Fibroblast of lung (primary cell): ENCODE data around the gene AGAP9. TPM values are rescaled to one million over a fixed set of nuclear protein-coding genes. Genes with fewer than 3 reads are reported as not detected.
"Not testable (repeated sequence)": the region's sequence is repeated elsewhere in the genome, so short reads cannot be mapped to it uniquely, and the experiment has no call there.

Experiments
- DNase-seq, 2 donors: peaks; one replicate each; pipeline versions ENCODE4 v3.0.0 to v3.0.0-alpha.2; 2010; ENCODE audit warnings: low read depth in 2 of 2
- H2AFZ ChIP-seq: 2 replicates; pipeline ENCODE4 v1.5.1; 2012; ENCODE audit warnings: low read length, control low read depth, inconsistent platforms
- H3K27ac ChIP-seq: 2 replicates; pipeline ENCODE4 v1.5.1; 2011; ENCODE audit warnings: low read length, control low read depth; ENCODE audit not compliant: insufficient read depth
- H3K27me3 ChIP-seq: 2 replicates; pipeline ENCODE4 v1.5.1; 2011; ENCODE audit warnings: mild to moderate bottlenecking, low read length; ENCODE audit not compliant: control insufficient read depth, insufficient read depth
- H3K36me3 ChIP-seq: 2 replicates; pipeline ENCODE4 v1.5.1; 2011; ENCODE audit warnings: low read length; ENCODE audit not compliant: control insufficient read depth, insufficient read depth
- H3K4me1 ChIP-seq: 2 replicates; pipeline ENCODE4 v1.5.1; 2011; ENCODE audit warnings: low read length; ENCODE audit not compliant: control insufficient read depth, insufficient read depth; ENCODE audit errors: extremely low read depth
- H3K4me2 ChIP-seq: 2 replicates; pipeline ENCODE4 v1.5.1; 2011; ENCODE audit warnings: low read length, control low read depth; ENCODE audit not compliant: insufficient read depth; ENCODE audit errors: extremely low read depth
- H3K4me3 ChIP-seq, 4 experiments: fragments of 200-600 bp in 1 of 4; sonication (generic) in 1 of 4; replicated peaks in 1 of 4; 2 replicates each; pipeline ENCODE4 v1.5.1; 2011 to 2016; ENCODE audit warnings: low read length in 4 of 4, low read depth in 3 of 4, mild to moderate bottlenecking in 3 of 4, control low read depth in 2 of 4, inconsistent platforms in 1 of 4, mixed read lengths in 1 of 4; ENCODE audit not compliant: insufficient read depth in 1 of 4; ENCODE audit errors: control extremely low read depth in 1 of 4
- H3K79me2 ChIP-seq: 2 replicates; pipeline ENCODE4 v1.5.1; 2012; ENCODE audit warnings: mild to moderate bottlenecking, low read length, inconsistent platforms; ENCODE audit not compliant: control insufficient read depth, insufficient read depth
- H3K9ac ChIP-seq: 2 replicates; pipeline ENCODE4 v1.5.1; 2011; ENCODE audit warnings: mild to moderate bottlenecking, low read length, control low read depth; ENCODE audit not compliant: insufficient read depth
- H3K9me3 ChIP-seq: 2 replicates; pipeline ENCODE4 v1.5.1; 2012; ENCODE audit warnings: low read depth, low read length; ENCODE audit not compliant: control insufficient read depth, insufficient read depth
- H4K20me1 ChIP-seq: 2 replicates; pipeline ENCODE4 v1.5.1; 2011; ENCODE audit warnings: low read length; ENCODE audit not compliant: control insufficient read depth, insufficient read depth; ENCODE audit errors: extremely low read depth
- polyA plus RNA-seq, 2 donors: library from polyadenylated mRNA; depleted of rRNA in 1 of 2; stranded (reverse) in 1 of 2; unstranded in 1 of 2; fragments of >200 nt; gene quantifications; 2 replicates each; pipeline ENCODE4 v1.2.1, GENCODE V29; 2011 to 2012; ENCODE audit warnings: missing spikeins in 1 of 2
- total RNA-seq: library from RNA; depleted of rRNA; stranded (reverse); fragments of >200 nt; gene quantifications from 2 replicates; pipeline ENCODE4 v1.2.1, GENCODE V29; 2014

The AGAP9 gene
- total and polyA plus RNA-seq, 2 donors (not counting 1 experiment from before 2014, with no cell fraction given): 2.8 to 3.2 TPM

DNA sequence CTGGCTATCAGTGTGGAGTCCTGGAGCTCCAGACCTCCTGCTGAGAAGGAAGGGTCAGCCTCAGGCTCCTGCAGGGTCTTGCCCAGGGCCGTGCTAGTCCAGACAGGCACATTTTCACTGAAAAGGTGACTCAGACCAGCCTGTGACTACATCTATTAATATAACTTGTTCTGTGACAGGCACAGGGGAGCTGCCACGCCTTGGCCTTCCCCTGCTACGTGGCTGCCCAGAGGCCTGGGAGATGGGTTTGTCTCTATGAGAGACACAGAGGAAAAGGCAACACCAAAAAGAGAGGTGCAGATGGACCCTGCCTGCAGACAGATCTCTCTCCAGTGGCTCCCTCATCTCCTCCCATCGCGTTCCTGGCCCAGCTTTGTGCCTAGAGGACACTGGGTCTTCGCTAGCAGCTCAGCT lies 41.7 kb downstream of the AGAP9 start:
- H3K4me1 ChIP-seq, H3K9ac ChIP-seq: not testable (repeated sequence)
- peak in 1 of 2 donors; percentile 10 for DNase-seq

GRCh38 chr10:47481182-47481766 lies 42.2 kb downstream of the AGAP9 start:
- not testable (repeated sequence) for H3K79me2 ChIP-seq, H3K9ac ChIP-seq, H4K20me1 ChIP-seq, H3K36me3 ChIP-seq, H3K27ac ChIP-seq, H3K4me1 ChIP-seq, H3K9me3 ChIP-seq, H2AFZ ChIP-seq, H3K4me3 ChIP-seq, H3K27me3 ChIP-seq, H3K4me2 ChIP-seq
- DNase-seq: peak in 1 of 2 donors; percentile 89

More for the DNA sequence above, 41.7 kb downstream of the AGAP9 start:
- not testable (repeated sequence) for H4K20me1 ChIP-seq, H3K4me3 ChIP-seq, H3K27me3 ChIP-seq, H2AFZ ChIP-seq, H3K27ac ChIP-seq, H3K36me3 ChIP-seq, H3K4me2 ChIP-seq, H3K79me2 ChIP-seq, H3K9me3 ChIP-seq

DNA sequence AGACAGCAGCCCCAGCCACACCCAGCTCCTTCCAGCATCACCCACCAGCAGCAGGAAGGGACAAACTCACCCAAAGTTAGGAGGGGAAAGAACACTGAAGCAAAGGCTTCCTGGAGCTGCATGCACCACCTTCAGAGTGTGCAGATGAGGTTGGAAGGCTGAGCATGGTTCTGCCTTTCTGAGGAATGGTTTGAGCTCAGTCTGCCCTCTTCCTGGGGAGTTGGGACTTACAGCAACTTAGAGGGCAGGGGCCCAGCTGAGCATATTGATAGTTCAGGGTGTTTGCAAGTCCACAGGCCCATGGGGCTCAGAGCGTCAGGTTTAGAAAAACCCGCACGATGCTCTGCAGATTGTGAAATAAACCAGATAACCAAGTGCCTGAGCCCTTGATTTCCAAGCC lies 43.3 kb downstream of the AGAP9 start:
- not testable (repeated sequence) for H3K27me3 ChIP-seq, H3K4me3 ChIP-seq, H2AFZ ChIP-seq, H4K20me1 ChIP-seq, DNase-seq, H3K9ac ChIP-seq, H3K27ac ChIP-seq, H3K4me2 ChIP-seq, H3K36me3 ChIP-seq, H3K9me3 ChIP-seq, H3K79me2 ChIP-seq, H3K4me1 ChIP-seq

- not testable (repeated sequence) for H3K9me3 ChIP-seq, H3K4me3 ChIP-seq, H3K36me3 ChIP-seq, H2AFZ ChIP-seq, H3K27me3 ChIP-seq, H3K79me2 ChIP-seq, DNase-seq, H3K4me1 ChIP-seq, H3K27ac ChIP-seq, H3K4me2 ChIP-seq, H4K20me1 ChIP-seq, H3K9ac ChIP-seq
Observed at GRCh38 chr10:47478114-47478513, 45.3 kb downstream of the AGAP9 start.

GRCh38 chr10:47477078-47477477 lies 46.4 kb downstream of the AGAP9 start:
- H4K20me1 ChIP-seq, H3K9ac ChIP-seq, DNase-seq, H3K4me2 ChIP-seq, H3K4me3 ChIP-seq, H3K27me3 ChIP-seq, H3K4me1 ChIP-seq, H3K36me3 ChIP-seq, H2AFZ ChIP-seq, H3K79me2 ChIP-seq, H3K9me3 ChIP-seq, H3K27ac ChIP-seq: not testable (repeated sequence)

DNA sequence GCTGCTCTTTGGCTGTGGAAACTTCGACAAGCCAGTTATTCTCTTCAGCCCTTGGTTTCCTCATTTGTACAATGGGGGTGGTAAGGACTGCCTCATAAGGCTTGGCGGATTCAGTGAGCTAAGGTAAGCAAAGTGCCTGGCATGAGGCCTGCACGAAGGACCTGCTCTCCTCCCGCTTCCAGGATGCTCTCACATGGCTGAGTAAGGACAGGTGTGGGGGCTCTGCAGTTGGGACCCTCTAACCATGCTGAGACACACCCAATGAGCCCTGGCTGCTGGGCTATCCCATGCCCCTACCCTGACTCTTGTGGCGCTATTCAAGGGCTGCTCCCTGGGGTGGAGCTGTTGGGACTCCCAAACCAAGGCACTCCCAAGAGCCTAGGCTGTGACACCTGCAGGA lies 48.3 kb downstream of the AGAP9 start:
- H3K4me3 ChIP-seq, H3K79me2 ChIP-seq, H3K4me2 ChIP-seq, H4K20me1 ChIP-seq, H3K9me3 ChIP-seq, H3K27me3 ChIP-seq, H3K4me1 ChIP-seq, DNase-seq, H3K36me3 ChIP-seq, H3K9ac ChIP-seq, H3K27ac ChIP-seq, H2AFZ ChIP-seq: not testable (repeated sequence)

DNA sequence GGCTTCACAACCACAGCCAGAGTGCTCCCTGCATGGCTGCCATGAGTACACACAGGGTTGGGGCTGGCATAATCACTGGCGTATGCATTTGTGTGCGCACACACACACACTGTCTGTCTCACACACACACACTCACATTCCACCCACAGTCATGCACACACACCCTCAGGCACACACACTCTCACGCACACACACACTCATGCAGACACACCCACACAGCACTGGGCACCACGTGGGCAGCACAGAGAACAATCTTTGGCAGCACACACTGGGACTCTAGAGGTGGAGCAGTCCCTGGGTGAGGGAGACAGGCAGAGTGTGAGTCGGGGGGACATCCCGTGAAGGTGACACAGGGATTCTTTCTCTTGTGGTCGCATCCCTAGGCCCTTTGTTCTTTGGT lies 49.9 kb downstream of the AGAP9 start:
- not testable (repeated sequence) for H3K79me2 ChIP-seq, H3K4me2 ChIP-seq, H3K27ac ChIP-seq, H3K27me3 ChIP-seq, H3K4me1 ChIP-seq, H3K36me3 ChIP-seq, DNase-seq, H3K9ac ChIP-seq, H3K9me3 ChIP-seq, H4K20me1 ChIP-seq, H2AFZ ChIP-seq, H3K4me3 ChIP-seq
